TTC549 (cell line): ENCODE results near the gene CCDC159.
"Not testable (repeated sequence)": the region's sequence is repeated elsewhere in the genome, so short reads cannot be mapped to it uniquely, and the experiment has no call there.

Source experiments
- FAIRE-seq: peaks from 2 replicates; lab custom pipeline; 2012; peaks lifted over from hg19 to GRCh38; lab: Jason Lieb, UNC

The CCDC159 gene

GRCh38 chr19:11367528-11367927, 21.2 kb downstream of the CCDC159 start:
- FAIRE-seq = no peak

GRCh38 chr19:11370744-11371143, 24.4 kb downstream of the CCDC159 start:
- no peak for FAIRE-seq

GRCh38 chr19:11373166-11373884, 27.0 kb downstream of the CCDC159 start:
- no peak for FAIRE-seq

DNA sequence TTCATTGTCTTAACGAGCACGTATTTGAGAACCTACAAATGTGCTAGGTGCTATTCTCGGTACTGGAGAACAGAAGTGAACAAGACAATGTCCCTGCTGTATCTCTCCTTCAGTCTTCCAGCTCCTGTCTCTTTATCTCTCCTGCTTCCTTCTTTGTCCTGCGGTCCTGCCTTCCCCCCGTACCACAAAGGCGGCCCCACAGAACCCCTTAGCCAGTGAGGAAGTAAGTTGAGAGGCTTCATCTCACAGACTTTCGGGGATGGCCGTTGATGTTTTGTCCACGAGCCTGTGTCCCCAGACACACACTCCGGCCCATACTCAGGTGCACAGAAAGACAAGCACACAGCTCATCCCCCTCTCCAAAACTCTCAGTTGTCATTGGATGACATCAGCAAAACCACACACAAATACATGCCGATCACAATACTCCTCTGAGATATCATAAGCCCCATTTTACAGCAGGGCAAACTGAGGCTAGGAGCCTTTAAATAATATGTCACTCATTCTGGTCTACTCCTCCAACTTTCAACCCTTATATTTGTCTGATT, 27.6 kb downstream of the CCDC159 start:
- FAIRE-seq = no peak

GRCh38 chr19:11374433-11375142, 28.3 kb downstream of the CCDC159 start, which contains the start of gene SWSAP1:
Gene SWSAP1, plus strand, starts transcription at chr19:11374666. Its CDS starts 15 bp downstream, at chr19:11374681.
- peak; percentile 96 for FAIRE-seq

DNA sequence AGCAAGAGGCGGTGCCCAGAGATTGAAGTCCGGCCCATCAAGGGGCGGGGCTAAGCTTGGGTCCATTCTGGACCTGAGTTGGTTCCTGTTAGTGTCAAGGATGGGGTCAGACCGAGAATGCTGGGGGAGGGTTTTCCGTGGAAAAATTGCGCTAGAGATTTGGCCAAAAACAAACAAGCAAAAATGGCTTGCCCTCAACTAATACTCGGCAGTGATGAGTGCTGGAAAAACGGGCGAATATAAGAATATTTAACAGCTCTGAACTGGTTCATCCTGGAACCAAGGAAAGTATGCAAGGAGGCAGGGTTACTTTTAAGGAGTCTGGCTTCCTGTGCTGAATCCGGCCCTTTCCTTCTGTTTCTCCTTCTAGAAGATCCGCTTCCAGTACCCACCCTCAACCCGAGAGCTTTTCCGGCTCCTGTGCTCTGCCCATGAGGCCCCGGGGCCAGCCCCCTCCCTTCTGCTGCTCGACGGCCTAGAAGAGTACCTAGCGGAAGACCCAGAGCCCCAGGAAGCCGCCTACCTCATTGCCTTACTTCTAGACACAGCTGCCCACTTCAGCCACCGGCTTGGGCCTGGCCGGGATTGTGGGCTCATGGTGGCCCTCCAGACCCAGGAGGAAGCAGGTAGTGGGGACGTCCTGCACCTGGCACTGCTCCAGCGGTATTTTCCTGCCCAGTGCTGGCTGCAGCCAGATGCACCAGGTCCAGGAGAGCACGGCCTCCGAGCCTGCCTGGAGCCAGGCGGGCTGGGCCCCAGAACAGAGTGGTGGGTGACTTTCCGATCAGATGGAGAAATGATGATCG, 29.0 kb downstream of the CCDC159 start:
- FAIRE-seq = no peak

- no peak for FAIRE-seq
These were observed 30.9 kb downstream of the CCDC159 start for GRCh38 chr19:11377237-11377636.

DNA sequence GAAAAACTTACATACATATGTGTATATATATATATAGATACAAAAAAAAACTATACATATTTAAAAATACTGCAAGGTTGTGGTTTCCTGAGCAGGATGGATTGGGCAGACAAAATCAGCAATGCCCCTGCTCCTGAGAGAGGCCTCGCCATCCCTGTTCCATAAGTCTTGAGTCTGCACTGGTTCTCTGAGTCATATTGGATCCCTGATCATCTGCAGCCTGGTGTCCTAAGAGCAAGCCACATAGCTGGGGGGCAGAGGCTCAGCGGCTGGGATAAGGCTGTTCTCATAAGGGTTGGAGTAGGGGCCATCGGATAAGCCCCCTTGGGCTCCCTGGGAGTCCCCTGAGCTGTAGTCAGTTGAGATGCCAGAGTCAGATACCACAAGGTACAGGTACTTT, 31.4 kb downstream of the CCDC159 start:
- no peak for FAIRE-seq

- no peak for FAIRE-seq
These were observed 32.2 kb downstream of the CCDC159 start for GRCh38 chr19:11378319-11379189.

GRCh38 chr19:11379269-11379845, 33.0 kb downstream of the CCDC159 start:
- FAIRE-seq = not testable (repeated sequence)

GRCh38 chr19:11379857-11380350, 33.6 kb downstream of the CCDC159 start:
- no peak for FAIRE-seq

- FAIRE-seq = peak; percentile 53
These were observed 34.6 kb downstream of the CCDC159 start for GRCh38 chr19:11380653-11381537.

DNA sequence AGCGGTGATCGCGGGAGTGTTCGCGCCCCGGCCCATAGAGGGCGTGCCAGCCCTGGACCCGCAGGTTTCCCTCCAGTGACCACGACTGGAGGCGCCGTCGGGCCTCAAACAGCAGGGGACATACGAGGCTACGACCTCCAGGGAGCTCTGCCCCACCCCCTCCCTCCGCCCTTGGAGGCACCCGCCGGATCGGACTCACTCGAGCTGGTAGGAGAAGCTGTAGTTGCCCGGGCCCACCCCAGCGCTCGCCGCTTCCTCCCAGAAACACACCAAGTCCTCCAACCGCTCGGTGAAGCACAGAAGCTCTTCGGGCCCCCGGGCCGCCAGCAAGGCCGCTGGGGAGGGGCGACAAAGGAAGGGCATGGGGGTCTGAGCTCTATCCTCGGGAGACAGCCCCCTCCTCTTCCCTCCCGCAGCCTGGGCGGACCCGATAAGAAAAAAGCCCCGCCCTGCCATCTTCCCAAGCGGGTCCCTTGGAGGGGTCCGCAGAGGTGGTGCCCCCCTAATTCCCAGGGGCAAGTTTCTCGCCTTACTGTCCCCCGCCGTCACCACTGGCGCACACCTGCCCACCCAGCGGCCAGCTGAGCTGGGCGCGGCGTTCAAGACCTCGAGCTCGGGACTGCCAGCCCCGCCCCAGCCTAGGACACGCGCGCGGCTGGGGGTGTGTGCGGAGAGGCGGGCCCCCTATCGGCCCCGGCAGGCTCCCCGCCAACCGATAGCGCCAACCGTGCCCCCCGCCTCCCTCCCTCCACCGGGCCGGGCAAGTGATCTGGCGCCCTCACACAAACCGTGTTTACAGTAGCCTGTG, 36.8 kb downstream of the CCDC159 start:
- no peak for FAIRE-seq

- FAIRE-seq = no peak
These were observed 37.4 kb downstream of the CCDC159 start for GRCh38 chr19:11383706-11384048.

GRCh38 chr19:11384778-11385129, 38.4 kb downstream of the CCDC159 start:
- no peak for FAIRE-seq

- no peak for FAIRE-seq
These were observed 41.1 kb downstream of the CCDC159 start for GRCh38 chr19:11387162-11388034.

- FAIRE-seq = no peak
These were observed 44.0 kb downstream of the CCDC159 start for GRCh38 chr19:11390359-11390758.

DNA sequence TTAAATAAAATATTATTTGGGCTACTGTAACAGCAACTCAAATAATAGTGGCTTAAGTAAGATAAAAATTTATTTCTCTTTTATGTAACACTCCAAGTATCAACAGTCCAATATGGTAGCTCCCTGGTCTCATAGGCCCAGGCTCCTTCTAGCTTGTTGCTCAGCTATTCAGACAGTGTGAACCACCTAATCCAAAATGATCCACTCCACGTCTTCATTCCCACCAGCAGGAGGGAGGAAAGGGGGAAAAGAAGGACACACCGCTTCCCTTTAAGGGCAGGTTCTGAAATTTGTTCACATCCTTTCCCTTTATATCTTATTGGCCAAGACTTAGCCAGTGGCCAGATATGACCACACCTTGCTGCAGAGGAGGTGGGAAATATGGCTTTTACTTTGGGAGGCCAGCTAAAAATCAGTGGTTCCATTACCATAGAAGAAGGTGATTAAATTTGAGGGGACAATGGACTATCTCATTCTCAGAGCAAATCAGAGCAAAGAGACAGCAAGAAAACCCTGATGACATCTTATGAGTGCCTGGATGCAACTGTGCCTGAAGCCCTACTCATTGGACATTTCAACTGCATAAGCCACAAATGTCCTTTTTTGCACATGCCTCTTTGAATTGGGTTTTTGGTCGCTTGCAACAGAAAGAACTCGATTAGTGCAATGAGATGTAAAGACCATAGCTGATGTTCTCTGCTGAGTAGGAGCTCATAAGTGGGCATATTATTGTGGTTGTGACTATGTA, 44.8 kb downstream of the CCDC159 start:
- FAIRE-seq = no peak
